ENCODE measurements around the gene LEAP2. TPM values are rescaled to one million over a fixed set of nuclear protein-coding genes. Genes with fewer than 3 reads are reported as not detected.

The LEAP2 gene
- total and polyA plus RNA-seq, 10 of the 15 experiments (the other 5 are each of a cell fraction or from before 2014, with no cell fraction given) = 1.9 to 8.8 (median 2.3) TPM

DNA sequence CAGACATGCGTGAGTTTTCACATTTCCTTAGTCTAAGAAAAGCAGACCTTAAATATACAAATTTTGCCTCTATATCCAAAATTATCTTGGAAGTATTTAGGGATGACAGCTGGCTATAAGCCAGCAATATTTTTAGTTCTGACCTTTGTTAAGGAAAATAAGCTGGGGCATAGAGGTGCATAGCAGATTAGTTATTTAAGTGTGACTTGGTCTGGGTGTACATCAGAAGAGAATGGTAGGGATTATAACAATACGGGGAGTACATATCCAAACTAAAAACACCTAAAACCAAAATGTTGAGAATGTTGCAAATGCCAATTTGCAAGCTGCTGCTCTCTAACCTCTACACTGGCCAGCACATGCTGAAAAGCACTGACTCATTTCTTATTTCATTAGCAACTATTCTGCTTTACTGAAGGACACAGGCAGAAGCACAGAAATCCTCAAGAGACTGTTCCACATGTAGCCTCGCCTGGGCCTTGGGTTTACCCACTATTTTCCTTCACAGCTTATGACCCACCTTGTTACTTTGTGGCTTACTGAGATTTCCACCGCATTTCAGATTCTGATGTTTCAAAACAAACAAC lies 22.3 kb downstream of the LEAP2 start (continued):
- TF ChIP-seq, protein P1, sequence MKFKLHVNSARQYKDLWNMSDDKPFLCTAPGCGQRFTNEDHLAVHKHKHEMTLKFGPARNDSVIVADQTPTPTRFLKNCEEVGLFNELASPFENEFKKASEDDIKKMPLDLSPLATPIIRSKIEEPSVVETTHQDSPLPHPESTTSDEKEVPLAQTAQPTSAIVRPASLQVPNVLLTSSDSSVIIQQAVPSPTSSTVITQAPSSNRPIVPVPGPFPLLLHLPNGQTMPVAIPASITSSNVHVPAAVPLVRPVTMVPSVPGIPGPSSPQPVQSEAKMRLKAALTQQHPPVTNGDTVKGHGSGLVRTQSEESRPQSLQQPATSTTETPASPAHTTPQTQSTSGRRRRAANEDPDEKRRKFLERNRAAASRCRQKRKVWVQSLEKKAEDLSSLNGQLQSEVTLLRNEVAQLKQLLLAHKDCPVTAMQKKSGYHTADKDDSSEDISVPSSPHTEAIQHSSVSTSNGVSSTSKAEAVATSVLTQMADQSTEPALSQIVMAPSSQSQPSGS (IDR thresholded peaks at IDR 0.05; ENCODE audit: low read length) = no peak

DNA sequence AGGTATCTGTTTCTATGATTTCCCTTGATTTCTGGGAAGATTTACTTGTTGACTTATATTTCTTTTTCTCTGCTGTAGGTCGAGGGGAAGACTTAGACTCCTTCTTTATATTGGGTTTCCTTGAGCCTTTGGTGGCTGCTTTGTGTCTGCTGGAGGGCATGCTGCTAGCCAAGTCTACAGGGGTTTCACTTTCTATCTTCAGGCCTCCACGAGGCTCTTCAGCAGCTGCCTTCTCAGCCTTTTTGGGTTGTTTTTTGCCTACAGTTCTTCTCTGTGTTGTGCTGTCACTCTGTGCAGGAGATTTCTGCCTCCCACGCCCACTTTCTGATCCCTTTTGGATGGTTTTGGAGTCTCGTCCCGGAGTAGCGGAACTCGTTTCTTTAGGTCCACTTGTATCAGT lies 23.2 kb downstream of the LEAP2 start:
- CTCF ChIA-PET = no interaction called here
- WGBS (ENCODE audit: insufficient coverage, insufficient replicate concordance, low lambda C conversion rate, missing lambda C conversion rate) = 91% methylated on average over 7 of the region's 7 CpGs
- Histone ChIP-seq H3K79me2 (ENCODE audit: control insufficient read depth, insufficient read depth, low read length) (no peaks in the 10 kb centered on the region), H3K4me3 (no peak overlapping the region), H4K20me1 (ENCODE audit: control insufficient read depth, insufficient read depth) (no peaks in the 10 kb centered on the region), H3K4me2 (ENCODE audit: control insufficient read depth, insufficient read depth) (no peak overlapping the region), H3K27me3 (replicated peaks in 1 of 2; ENCODE audit: control insufficient read depth in 2 of 2, insufficient read depth in 2 of 2, low read length in 1 of 2) (no peaks in the 10 kb centered on the region), H3K36me3 (ENCODE audit: control insufficient read depth in 2 of 2, insufficient read depth in 2 of 2, low read length in 1 of 2) (peaks cover 11 to 19% of the 10 kb centered on the region in 2 experiments), H3K4me1 (ENCODE audit: control insufficient read depth, insufficient read depth, low read length) (no peaks in the 10 kb centered on the region), H3K9ac (ENCODE audit: control insufficient read depth, insufficient read depth, low read length) (no peak overlapping the region), H3K9me3 (replicated peaks; ENCODE audit: control insufficient read depth, insufficient read depth, low read length) (no peaks in the 10 kb centered on the region), H2AFZ (ENCODE audit: control insufficient read depth, low read depth, low read length) (no peak overlapping the region), H3K27ac (ENCODE audit: control insufficient read depth, insufficient read depth) (no peak overlapping the region)
- DNase-seq (ENCODE audit: low read depth, low spot score) = no peak
- POLR2A ChIA-PET = no interaction called here
- in situ Hi-C loops (cut with MboI) = no loop called here
- BruUV-seq (replicated peaks) = TSS peak; percentile 35
- RAD21 ChIA-PET (ENCODE audit: unreplicated experiment) = no interaction called here
- FAIRE-seq = no peak
- no peak for ATAC-seq
- intact Hi-C loops (cut with micrococcal nuclease; ENCODE audit: unreplicated experiment) = no loop called here
- SMC1A ChIA-PET (ENCODE audit: uncharacterized antibody, unreplicated experiment) = interaction anchor here (1.5 kb wide), 1 partner anchor 51 kb away, joined by 3 read pairs; no protein-coding TSS in a partner anchor
- TF ChIP-seq BCL11A (IDR thresholded peaks at IDR 0.05; ENCODE audit: low read depth, low read length) (no peak), NFYB (IDR thresholded peaks at IDR 0.05; ENCODE audit: insufficient read depth, low read depth, low read length) (no peak), ZNF384 (IDR thresholded peaks at IDR 0.05; ENCODE audit: borderline replicate concordance, low read depth, low read length) (no peak)
- TF ChIP-seq, protein P2, sequence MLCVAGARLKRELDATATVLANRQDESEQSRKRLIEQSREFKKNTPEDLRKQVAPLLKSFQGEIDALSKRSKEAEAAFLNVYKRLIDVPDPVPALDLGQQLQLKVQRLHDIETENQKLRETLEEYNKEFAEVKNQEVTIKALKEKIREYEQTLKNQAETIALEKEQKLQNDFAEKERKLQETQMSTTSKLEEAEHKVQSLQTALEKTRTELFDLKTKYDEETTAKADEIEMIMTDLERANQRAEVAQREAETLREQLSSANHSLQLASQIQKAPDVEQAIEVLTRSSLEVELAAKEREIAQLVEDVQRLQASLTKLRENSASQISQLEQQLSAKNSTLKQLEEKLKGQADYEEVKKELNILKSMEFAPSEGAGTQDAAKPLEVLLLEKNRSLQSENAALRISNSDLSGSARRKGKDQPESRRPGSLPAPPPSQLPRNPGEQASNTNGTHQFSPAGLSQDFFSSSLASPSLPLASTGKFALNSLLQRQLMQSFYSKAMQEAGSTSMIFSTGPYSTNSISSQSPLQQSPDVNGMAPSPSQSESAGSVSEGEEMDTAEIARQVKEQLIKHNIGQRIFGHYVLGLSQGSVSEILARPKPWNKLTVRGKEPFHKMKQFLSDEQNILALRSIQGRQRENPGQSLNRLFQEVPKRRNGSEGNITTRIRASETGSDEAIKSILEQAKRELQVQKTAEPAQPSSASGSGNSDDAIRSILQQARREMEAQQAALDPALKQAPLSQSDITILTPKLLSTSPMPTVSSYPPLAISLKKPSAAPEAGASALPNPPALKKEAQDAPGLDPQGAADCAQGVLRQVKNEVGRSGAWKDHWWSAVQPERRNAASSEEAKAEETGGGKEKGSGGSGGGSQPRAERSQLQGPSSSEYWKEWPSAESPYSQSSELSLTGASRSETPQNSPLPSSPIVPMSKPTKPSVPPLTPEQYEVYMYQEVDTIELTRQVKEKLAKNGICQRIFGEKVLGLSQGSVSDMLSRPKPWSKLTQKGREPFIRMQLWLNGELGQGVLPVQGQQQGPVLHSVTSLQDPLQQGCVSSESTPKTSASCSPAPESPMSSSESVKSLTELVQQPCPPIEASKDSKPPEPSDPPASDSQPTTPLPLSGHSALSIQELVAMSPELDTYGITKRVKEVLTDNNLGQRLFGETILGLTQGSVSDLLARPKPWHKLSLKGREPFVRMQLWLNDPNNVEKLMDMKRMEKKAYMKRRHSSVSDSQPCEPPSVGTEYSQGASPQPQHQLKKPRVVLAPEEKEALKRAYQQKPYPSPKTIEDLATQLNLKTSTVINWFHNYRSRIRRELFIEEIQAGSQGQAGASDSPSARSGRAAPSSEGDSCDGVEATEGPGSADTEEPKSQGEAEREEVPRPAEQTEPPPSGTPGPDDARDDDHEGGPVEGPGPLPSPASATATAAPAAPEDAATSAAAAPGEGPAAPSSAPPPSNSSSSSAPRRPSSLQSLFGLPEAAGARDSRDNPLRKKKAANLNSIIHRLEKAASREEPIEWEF (IDR thresholded peaks at IDR 0.05; ENCODE audit: insufficient replicate concordance, low read depth, low read length) = no peak
- TF ChIP-seq, protein P3, sequence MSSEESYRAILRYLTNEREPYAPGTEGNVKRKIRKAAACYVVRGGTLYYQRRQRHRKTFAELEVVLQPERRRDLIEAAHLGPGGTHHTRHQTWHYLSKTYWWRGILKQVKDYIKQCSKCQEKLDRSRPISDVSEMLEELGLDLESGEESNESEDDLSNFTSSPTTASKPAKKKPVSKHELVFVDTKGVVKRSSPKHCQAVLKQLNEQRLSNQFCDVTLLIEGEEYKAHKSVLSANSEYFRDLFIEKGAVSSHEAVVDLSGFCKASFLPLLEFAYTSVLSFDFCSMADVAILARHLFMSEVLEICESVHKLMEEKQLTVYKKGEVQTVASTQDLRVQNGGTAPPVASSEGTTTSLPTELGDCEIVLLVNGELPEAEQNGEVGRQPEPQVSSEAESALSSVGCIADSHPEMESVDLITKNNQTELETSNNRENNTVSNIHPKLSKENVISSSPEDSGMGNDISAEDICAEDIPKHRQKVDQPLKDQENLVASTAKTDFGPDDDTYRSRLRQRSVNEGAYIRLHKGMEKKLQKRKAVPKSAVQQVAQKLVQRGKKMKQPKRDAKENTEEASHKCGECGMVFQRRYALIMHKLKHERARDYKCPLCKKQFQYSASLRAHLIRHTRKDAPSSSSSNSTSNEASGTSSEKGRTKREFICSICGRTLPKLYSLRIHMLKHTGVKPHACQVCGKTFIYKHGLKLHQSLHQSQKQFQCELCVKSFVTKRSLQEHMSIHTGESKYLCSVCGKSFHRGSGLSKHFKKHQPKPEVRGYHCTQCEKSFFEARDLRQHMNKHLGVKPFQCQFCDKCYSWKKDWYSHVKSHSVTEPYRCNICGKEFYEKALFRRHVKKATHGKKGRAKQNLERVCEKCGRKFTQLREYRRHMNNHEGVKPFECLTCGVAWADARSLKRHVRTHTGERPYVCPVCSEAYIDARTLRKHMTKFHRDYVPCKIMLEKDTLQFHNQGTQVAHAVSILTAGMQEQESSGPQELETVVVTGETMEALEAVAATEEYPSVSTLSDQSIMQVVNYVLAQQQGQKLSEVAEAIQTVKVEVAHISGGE (CRISPR knock-in tag; IDR thresholded peaks at IDR 0.05) = no peak

All from GM12878 (cell line).